Renal cortical epithelial cell (primary cell): ENCODE data around the gene MYBBP1A. TPM values are rescaled to one million over a fixed set of nuclear protein-coding genes. Genes with fewer than 3 reads are reported as not detected.
A peak's percentile ranks its signal among the peaks of the same experiment; 100 is the strongest.
"Not testable (repeated sequence)": the region's sequence is repeated elsewhere in the genome, so short reads cannot be mapped to it uniquely, and the experiment has no call there.

Source experiments
- DNase-seq: peaks from one replicate; pipeline ENCODE4 v3.0.0-alpha.2; 2011; ENCODE audit warnings: low read depth
- total RNA-seq: library from RNA; depleted of rRNA; stranded (reverse); fragments of >200 nt; gene quantifications from 2 replicates; pipeline ENCODE4 v1.2.3, GENCODE V29; 2014

MYBBP1A gene, protein sequence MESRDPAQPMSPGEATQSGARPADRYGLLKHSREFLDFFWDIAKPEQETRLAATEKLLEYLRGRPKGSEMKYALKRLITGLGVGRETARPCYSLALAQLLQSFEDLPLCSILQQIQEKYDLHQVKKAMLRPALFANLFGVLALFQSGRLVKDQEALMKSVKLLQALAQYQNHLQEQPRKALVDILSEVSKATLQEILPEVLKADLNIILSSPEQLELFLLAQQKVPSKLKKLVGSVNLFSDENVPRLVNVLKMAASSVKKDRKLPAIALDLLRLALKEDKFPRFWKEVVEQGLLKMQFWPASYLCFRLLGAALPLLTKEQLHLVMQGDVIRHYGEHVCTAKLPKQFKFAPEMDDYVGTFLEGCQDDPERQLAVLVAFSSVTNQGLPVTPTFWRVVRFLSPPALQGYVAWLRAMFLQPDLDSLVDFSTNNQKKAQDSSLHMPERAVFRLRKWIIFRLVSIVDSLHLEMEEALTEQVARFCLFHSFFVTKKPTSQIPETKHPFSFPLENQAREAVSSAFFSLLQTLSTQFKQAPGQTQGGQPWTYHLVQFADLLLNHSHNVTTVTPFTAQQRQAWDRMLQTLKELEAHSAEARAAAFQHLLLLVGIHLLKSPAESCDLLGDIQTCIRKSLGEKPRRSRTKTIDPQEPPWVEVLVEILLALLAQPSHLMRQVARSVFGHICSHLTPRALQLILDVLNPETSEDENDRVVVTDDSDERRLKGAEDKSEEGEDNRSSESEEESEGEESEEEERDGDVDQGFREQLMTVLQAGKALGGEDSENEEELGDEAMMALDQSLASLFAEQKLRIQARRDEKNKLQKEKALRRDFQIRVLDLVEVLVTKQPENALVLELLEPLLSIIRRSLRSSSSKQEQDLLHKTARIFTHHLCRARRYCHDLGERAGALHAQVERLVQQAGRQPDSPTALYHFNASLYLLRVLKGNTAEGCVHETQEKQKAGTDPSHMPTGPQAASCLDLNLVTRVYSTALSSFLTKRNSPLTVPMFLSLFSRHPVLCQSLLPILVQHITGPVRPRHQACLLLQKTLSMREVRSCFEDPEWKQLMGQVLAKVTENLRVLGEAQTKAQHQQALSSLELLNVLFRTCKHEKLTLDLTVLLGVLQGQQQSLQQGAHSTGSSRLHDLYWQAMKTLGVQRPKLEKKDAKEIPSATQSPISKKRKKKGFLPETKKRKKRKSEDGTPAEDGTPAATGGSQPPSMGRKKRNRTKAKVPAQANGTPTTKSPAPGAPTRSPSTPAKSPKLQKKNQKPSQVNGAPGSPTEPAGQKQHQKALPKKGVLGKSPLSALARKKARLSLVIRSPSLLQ (N-terminal part only)
- total RNA-seq, result 33.5 and 44.5 TPM in 2 replicates

DNA sequence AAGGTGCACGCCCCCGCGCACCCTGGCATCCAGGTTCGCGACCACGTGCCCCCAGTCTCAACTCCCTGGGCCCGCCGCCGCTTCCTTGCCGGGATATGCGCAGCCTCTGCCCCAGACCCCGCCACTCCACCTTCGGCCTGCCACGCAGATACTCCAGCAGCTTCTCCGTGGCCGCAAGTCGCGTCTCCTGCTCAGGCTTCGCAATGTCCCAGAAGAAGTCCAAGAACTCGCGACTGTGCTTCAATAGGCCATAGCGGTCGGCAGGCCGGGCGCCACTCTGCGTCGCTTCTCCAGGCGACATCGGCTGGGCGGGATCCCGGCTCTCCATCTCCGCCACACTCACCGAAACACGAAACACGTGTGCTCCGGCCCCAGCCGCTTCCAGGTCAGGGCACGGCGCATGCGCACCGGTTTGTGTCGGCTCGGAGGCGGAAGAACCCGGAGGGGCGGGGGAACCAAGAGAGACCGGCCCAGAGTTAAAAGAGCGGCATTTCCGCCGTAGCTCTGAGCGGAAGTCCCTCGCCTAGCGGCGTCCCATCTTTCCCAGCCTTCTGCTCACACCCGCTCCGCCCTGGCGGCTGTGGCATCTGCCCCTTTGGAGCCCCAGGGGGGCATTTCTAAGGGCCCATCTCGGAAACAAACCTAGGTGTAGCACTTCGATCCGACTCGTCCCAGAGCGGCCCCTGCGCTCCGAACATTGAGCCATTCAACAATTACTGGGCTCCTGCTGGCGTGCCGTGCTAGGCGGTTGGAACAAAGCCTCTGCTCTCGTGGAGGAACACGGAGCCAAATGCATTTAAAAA, at the start of gene MYBBP1A:
Gene MYBBP1A, minus strand, starts transcription at position 388 of the 803 bp plus-strand sequence. Its CDS starts 60 bp downstream, at position 328.
- DNase-seq, result peak; percentile 87

DNA sequence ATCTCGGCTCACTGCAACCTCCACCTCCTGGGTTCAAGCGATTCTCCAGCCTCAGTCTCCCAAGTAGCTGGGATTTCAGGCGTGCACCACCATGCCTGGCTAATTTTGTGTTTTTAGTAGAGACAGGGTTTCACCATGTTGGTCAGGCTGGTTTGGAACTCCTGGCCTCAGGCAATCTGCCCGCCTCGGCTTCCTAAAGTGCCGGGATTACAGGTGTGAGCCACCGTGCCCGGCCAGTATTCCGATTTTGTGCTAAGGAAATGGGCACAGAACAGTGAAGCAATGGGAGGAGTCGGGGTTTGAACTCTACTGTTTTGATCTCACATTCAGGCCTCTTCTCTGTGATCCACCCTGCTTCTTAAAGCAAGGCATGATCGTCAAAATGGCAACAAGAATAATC, 49.6 kb upstream of the MYBBP1A start:
- DNase-seq, result not testable (repeated sequence)

DNA sequence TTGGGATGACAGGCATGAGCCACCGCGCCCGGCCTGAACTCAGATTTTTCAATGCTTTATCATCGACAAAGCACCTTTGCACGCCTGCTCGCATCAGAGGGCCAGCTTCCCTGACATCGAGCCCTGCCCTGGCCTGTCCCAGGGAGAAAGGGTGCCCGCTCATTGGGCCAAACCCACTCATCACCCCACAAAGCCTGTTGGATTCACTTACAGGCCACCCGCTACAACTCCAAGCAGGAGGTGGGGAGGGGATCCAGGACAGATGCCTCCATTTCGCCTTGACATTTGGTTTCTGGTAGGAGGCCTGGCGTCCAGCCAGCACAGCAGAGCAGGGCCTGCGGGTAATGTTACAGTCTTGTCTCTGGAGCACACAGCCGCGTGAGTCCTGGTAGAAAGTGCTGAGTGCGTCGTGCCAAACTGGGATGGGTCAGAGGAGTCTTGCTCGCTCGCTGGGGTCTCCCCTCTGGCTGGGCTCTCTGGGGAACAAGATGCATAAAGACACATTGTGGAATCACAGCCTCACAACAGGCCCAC, 49.0 kb upstream of the MYBBP1A start:
- peak; percentile 26 for DNase-seq

DNA sequence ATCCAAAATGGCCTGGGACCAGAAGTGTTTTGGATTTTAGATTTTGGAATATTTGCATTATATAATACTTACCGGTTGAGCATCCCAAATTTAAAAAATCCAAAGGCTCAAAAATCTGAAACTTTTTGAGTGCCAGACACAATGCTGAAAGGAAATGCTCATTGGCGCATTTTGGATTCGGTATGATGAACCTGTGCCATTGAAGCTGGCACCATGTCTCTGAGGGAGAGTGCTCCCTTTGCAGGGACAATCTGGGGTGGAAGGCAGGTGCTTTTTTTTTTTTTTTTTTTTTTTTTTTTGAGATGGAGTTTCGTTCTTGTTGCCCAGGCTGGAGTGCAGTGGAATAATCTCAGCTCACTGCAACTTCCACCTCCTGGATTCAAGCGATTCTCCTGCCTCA, 46.9 kb upstream of the MYBBP1A start:
- no peak for DNase-seq

DNA sequence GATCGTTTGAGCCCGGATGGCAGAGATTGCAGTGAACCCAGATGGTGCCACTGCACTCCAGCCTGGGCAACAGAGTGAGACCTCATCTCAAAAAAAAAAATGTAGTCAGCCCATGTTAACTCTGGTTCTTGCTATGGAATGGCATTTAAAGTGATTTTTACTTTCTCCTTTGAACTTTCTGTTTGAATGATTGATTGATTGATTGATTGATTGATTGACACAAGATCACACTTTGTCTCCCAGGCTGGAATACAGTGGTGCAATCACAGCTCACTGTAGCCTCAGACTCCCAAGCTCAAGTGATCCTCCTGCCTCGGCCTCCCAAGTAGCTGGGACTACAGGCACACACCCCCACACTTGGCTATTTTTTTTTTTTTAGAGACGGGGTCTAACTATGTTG, 46.1 kb upstream of the MYBBP1A start:
- no peak for DNase-seq

DNA sequence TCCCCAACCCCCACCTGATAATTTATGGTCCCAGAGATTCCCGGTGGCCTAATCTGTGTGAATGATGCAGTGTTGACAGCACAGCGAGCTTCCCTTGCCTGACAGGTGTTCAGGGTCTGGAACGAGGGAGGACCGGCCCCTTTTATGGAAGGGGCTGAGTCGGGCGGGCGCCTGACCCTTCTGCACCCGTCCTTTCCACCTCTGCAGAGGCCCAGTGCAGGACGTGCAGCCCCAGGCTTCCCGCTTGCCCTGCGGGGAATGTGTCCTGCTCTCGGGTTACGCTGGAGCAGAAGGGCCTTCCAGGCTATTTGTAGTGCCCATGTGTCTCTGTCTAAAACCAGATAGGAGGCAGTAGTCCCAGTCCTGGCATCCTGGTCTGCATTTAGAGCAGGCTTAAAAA, 45.4 kb upstream of the MYBBP1A start:
- DNase-seq, result no peak

DNA sequence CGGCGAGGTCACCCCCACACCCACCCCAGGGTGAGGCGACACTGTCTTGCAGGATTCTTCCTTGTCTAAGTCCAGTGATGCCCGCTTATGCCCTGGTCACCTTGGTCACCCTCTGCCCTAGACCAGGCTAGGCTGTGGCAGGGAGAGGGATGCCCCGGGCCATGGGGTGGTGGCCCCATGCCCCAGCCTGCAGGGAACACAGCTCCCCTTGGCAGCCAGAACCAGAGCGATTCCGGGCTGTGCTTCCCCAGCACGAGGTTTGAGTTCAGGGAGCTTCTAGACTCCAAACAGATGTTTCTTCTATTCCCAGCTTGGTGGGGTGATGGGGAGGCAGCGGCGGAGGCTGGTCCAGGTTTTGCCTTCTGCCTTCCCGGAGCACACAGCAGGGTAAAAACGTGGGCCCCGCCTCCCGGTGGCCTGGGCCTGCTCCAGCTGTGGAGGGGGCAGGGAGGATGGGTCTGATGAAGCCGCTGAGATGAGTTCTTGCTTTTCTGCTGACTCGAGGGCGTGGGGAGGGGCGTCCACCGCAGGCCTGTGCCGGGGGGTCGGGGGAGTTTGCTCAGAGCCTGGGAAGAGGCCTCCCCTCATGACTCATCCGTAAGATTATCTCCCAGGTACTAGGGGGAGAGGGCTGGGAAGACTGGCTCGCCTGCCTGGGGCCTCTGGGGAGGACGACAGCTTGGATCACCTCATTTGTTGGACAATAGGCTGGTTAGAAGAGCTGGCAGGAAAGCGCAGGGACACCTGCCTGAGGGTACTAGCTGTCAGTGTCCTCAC, 44.5 kb upstream of the MYBBP1A start:
- DNase-seq, result peak; percentile 30

DNA sequence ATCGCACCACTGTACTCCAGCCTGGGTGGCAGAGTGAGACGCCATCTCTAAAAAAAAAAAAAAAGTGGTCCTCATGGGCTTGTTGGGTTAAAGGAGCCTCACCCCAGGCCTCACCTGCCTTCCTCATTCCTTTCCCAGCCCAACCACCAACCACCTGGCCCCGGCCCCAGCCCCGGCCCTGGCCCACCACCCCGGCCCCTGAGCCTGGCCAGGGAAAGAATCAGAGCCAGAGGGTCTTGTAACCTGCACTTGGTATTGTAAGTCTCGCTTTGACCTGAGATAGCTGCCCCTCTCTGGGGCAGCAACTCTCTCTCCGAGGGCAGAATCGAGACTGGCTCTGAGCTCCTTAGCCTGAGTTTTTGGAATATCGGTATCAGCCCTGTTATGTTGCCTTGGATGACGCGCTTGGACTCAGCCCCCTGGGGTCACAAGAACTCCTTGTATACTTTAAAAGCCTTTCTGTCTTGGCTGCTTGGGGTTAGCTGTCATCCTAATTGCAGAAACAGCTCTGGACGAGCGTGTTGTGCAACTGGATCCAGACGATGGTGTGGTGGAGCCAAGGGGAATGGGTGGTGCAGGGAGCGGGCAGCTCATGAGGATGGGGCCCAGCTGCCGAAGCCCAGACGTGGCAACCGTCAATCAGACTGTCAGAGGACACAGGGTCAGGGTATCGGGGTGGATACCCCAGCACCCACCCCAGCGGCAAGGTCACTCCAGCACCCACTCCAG, 43.8 kb upstream of the MYBBP1A start:
- no peak for DNase-seq

DNA sequence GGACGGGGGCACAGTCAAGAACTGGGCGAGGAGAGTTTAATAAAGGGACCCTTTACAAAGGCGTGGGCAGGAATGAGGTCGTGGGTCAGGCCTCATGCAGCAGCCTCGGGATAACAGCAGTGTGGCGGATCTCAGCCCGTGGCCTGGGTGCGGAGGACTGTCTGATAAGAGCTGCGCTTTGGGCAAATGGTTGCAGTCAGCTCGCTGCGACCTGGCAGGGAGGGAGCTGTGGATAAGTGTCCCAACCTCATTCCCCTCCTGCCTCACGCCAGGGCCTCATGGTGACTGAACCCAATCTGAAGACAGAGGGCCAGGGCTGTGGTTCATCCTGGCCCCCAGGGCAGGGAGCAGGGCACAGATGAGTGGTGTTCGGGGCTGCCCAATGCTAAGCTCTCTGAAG, 42.8 kb upstream of the MYBBP1A start:
- DNase-seq, result no peak

DNA sequence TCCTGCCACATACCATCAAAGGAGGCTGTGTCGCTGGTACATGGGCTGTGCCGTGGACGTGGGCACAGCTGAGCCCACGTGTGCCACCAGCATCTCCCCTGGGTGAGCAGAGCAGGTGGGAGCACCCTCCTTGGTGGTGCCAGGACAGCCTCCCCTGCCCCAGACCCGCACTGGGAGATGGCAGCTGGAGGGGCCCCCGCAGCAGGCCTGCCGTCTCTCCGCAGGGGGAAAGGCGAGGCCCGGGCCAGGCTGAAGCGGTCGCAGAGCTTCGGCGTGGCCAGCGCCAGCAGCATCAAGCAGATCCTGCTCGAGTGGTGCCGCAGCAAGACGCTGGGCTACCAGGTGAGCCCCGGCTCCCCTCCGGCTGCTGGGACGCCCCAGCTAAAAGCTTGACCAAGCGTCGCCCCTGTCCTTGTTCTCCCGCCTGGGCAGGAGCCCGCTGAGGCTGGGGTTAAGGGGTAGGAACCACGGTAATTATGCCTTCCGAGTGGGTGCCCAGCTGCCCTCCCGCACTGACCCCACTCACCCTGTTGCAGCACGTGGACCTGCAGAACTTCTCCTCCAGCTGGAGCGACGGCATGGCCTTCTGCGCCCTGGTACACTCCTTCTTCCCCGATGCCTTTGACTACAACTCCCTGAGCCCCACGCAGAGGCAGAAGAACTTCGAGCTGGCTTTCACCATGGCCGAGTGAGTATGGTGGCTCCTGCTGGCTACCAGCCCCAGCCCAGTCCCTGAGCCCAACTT, 41.6 kb upstream of the MYBBP1A start:
- no peak for DNase-seq

DNA sequence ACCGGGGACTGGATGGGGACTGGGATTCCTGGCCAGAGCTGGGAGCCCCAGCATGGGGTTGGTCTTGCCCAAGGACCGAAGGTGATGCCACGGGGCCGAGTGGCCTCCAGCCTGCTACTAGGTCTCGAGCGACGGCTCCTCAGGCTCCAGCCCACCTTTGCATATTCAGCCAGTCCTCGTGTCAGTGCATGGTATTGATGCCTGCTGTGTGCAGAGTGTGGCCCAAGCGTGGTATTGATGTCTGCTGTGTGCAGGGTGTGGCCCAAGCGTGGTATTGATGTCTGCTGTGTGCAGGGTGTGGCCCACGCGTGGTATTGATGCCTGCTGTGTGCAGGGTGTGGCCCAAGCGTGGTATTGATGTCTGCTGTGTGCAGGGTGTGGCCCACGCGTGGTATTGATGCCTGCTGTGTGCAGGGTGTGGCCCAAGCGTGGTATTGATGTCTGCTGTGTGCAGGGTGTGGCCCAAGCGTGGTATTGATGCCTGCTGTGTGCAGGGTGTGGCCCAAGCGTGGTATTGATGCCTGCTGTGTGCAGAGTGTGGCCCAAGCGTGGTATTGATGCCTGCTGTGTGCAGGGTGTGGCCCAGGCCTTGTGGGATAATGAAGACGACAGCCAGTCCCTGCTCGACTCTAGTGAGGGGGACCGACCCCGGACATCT, 40.6 kb upstream of the MYBBP1A start:
- not testable (repeated sequence) for DNase-seq

DNA sequence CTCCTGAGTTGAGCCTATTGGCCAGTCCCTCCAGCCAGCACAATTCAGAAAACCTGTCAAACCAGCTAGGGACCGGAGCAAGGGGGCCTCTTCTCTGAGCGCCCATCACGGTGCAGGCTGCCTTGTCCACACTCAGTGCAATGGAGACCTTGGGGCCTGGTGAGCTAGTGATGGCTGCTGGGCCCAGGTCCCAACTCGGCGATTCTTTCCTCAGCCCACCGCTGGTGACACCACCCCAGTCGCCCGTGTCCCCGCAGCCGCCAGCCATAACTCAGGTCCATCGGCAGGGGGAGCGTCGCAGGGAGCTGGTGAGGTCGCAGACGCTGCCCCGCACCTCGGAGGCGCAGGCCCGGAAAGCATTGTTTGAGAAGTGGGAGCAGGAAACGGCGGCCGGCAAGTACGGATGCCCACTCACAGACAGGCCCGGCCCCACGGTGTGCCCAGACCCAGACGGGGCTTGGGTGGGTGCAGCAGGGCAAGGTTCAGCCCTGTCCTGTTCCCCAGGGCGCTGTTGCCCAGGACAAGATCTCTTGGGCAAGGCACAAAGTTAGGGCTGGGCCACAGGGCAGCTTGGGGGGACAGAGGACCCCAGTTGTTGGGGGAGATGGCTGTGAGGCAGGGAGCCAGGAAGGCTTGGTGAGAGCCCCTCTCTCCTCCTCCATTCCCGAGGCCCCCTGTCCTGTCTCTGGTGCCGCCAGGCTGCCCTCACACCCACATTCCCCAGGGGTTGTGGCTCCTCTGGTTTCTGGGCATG, 39.9 kb upstream of the MYBBP1A start:
- DNase-seq, result no peak

DNA sequence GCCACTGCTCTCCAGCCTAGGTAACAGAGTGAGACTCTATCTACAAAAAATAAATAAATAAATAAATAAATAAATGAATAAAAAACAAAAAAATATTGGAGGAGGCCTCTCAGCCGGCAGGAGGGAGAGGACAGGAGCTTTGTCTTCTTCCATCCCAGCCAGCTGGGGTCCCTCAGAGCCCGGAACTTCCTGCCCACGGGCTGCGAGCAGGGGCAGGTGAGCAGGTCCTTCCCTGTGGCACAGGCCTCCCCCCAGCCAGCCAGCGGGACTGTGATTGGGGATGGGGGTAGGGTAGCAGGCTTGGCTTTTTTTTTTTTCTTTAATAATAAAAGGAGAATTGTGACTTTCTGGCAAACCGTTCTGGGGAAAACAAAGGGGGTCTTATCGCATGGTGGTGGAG, 39.2 kb upstream of the MYBBP1A start:
- no peak for DNase-seq

DNA sequence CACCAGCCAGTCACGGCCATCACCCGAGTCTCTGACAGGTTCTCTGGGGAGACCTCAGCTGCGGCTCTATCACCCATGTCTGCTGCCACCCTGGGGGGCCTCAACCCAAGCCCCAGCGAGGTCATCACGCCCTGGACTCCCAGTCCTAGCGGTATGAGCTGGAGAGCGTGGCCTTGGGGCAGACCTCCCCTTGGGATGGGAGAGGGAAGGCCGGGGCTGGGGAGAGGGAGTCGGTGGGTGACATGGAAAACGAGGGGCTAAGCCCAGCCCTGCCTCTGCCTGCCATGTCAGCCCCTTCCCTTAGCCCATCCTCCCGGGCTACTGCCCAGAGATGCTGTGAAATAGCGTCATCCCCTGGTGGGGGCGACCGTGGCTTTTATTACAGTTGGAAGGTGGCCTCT, 37.8 kb upstream of the MYBBP1A start:
- no peak for DNase-seq

DNA sequence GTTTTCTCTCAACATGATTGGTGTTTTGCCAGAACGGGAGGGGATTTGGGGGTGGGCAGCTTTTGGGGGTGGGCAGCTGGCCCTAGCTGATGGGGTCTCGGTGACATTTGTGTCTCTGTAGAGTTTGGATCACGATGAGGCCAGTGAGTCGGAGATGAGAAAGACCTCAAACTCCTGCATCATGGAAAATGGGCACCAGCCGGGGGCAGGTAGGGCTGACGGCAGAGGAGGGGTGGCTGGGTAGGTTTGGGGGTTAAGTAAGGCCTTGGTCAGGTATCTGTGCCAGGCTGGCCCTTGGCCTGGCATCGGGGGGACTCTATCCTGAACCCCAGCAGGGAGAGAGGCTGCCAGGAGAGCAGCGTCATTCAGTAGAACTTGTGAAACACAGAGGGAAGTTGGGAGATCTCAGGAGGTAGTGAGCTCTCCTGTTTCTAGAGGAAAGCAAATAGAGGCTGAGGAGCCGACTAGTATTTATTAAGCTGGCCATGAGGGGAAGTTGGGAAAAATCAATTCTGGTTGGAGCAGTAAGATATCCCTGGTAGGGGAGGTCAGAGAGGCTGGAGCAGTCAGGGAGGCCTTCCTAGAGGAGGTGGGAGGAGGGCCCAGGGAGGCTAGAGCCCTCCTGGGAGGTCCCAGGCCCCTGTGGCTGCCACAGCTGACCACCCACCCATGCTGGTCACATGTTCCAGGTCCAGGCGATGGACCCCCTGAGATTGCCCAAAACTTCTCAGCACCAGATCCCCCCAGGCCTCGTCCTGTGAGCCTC, 37.2 kb upstream of the MYBBP1A start:
- DNase-seq, result no peak

DNA sequence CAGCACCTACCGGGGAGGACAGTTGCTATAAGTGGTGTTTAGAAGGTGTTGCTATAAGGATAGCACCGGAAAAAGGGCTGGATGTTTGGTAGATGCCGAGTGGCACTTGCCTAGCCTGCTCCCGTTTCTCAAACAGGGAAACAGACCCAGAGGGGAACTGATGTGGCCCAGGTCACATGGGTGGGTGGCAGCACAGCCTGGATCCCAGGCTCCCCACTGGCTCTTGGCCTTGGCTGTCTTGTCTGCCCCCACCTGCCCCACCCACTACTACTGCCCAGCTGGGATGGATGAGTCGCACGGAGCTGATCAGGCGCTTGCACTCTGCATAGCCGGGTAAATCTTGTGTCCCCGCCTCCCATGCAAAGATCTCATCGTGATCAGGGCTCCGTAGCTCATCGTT, 36.3 kb upstream of the MYBBP1A start:
- peak; percentile 28 for DNase-seq
